GM21576 (cell line): ENCODE data around the gene HDLBP.
"Not testable (repeated sequence)": the region's sequence is repeated elsewhere in the genome, so short reads cannot be mapped to it uniquely, and the experiment has no call there.

Experiments
- ATAC-seq: cut with Tn5 transposase; IDR thresholded peaks from one replicate; pipeline ENCODE4 v1.9.1; 2021; ENCODE audit warnings: mild to moderate bottlenecking, moderate library complexity; ENCODE audit not compliant: unreplicated experiment

The HDLBP gene

DNA sequence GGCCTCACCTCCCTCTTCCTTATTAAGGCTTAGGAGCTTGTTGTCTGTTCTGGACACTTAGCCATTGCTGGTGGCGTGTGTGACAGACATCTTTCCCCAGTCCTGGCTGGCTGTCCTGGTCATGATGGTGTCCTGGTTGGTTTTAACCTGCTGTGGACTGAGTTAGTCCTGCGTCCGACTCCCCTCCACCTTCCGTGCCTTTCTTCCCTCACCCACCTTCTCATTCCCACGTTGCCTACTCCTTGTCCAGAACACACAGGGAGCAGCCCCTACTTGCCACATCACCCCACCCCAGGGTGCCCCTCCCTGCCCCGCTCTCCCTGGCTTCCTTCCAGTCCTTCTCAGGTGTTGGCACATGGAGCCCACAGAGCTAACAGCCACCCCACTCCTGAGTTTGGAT is 117.5 kb downstream of the HDLBP start:
- no peak for ATAC-seq

DNA sequence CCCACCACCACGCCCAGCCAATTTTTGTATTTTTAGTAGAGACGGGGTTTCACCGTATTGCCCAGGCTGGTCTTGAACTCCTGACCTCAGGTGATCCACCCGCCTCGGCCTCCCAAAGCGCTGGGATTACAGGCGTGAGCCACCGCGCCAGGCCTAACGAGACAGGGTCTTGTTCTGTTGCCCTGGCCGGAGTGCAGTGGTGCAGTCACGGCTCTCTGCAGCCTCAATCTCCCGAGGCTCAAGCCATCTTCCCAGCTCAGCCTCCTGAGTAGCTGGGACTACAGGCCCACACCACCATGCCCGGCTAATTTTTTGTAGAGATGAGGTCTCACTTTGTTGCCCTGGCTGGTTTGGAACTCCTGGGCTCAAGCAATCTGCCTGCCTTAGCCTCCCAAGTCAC is 118.2 kb downstream of the HDLBP start:
- not testable (repeated sequence) for ATAC-seq

DNA sequence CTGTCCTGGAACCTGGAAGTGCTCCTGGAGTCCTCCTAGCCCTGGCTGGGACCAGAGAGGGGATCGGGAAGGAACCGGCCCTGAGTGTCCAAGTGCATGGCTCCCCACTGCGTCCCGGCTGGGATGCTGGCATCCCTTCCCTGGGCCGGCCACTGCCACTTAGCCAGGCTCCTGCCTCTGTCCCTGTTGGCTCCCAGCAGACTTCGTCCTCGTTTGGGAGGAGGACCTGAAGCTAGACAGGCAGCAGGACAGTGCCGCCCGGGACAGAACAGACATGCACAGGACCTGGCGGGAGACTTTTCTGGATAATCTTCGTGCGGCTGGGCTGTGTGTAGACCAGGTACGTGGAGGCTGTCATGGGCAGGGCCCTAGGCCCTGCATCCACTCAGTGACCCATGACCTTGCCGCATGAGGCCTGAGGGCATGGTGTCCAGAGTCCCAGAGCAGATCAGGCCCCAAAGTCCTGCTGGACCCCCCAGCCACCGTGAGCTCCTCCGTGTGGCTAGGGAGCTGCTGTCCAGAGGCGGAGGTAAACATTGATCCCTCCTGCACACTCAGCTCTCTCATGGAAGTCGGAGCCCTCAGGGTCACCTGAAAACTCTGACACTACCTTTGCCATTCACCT is 119.9 kb downstream of the HDLBP start:
- ATAC-seq = no peak

DNA sequence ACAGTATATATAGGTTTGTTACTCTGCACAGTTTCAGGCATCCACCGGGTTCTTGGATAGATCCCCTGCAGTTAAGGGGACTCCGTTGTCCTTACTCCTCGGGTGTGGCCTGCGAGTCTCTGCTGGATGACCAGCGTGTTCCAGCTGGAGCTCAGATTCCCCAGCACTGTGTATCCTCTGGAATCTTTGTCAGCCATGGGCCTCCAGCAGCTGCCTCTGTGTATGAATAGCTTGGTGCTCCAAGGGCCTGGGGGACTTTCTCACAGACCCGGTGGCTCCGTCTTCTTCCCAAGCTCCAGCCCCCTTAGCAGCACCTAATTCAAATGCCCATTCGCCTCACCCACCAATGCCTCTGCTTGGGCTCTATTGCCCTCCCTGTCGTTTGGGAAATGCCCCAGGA is 120.7 kb downstream of the HDLBP start:
- no peak for ATAC-seq

DNA sequence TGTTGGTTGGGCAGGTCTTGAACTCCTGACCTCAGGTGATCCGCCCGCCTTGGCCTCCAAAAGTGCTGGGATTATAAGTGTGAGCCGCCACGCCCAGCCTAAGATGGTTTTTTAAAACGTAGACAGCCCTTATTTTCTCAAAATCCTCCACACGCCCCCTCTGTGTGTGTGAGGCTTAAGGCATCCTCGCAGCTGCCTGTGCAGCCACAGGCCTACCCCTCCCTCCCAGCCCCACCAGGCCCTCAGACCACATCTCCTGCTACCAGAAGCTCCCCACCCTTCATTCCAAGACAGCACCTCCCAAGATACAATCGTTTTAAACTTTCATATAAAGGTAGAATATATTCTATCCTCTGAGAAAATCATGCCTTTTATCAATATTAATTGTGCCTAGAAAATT is 122.2 kb downstream of the HDLBP start:
- no peak for ATAC-seq

DNA sequence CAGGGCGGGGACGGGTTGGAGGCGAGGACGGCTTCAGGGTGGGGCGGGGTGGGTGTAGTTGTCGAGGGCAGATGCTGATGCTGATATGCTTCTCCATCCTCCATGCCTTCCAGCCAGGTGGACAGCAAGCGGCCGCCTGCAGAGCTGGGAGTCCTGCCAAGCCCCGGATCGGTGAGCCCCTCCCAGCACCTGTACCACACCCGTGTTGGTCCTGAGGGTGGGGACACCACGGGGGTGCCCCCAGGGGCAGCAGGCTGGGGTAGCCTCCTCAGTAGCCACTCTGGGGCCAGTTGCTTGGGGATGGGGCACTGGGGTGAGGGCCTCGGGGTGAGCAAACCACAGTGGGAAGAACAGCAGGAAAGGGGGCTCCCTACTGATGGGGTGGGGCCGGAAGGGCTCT is 124.4 kb downstream of the HDLBP start:
- no peak for ATAC-seq

DNA sequence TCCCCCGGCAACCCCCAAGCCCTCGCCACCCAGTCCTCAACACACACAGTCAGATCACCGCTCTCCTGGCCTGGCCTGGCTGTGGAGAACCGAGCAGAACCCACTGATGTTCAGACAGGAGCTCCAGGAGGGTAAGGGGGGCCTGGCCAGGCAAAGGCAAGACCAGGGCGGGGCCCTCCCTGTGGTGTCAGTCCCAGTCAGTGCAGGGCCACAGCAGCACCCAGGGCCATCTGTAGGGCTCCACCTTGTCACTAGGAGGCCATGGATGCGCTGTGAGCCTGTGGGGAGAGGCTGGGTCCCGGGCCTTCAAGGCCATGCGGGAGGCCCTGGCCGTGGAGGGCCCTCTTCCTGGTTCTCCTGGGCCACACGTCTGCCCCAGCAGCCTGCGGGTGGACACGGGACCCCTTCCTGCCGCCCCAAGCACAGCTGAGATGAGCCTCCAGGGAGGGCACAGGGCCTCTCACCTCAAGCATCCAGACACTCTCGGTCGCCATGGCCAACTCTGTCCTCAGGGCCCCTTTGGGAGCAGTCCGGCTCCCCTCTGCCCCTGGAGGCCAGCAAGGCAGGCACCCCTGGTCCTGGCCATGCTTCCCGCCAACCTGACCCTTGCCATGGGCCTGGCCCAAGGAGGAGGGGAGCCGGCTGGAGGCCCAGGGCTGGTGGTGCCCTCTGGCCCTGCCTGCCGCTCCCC is 125.0 kb downstream of the HDLBP start:
- ATAC-seq = no peak

DNA sequence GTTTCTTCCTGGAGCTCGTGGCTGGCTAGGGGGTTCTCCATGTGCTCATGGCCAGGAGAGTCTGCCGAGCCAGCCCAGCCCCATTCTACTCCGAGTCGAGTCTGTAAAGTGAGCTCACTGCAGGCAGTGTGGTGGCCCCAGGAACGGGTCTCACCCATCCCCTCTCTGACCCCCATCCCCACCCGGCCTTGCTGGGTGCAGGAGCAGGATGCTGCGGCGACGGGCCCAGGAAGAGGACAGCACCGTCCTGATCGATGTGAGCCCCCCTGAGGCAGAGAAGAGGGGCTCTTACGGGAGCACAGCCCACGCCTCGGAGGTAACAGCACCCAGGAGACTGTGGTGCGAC is 125.6 kb downstream of the HDLBP start:
- no peak for ATAC-seq

DNA sequence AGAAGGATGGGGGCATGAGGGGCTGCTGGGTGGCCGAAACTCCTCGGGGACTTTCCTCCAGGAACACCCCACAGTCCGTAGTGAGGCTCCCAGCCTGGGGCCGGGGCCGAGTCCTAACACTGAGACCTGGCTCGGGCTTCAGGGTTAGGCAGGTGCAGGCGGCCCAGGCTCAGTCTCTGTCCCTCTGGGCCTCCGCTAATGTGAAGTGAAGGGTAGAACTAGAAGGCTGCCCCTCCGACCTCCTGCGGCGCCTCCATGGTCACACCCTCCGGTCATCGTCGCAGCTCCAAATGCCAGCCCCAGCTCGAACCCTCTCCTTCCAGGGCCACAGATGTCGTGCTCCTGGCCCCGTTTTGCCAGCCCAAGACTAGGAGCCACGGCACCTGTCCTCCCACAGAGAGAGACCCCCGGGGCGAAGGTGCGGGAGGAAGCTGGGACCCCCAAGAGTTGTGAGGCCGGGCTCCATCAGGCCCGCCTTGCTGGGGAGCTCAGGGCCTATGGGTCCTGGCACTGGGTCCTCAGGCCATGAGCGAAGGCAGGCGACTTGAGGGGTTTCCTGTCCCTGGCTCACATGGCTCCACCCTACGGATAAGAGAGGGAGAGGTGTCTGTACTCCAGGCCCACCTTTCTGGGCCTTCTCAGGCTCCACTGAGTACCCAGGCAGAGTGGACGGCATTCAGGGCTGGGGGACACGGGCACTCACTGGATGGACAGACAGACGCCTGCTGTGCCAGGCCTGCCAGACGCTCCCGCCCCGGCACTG is 126.2 kb downstream of the HDLBP start:
- ATAC-seq = no peak

DNA sequence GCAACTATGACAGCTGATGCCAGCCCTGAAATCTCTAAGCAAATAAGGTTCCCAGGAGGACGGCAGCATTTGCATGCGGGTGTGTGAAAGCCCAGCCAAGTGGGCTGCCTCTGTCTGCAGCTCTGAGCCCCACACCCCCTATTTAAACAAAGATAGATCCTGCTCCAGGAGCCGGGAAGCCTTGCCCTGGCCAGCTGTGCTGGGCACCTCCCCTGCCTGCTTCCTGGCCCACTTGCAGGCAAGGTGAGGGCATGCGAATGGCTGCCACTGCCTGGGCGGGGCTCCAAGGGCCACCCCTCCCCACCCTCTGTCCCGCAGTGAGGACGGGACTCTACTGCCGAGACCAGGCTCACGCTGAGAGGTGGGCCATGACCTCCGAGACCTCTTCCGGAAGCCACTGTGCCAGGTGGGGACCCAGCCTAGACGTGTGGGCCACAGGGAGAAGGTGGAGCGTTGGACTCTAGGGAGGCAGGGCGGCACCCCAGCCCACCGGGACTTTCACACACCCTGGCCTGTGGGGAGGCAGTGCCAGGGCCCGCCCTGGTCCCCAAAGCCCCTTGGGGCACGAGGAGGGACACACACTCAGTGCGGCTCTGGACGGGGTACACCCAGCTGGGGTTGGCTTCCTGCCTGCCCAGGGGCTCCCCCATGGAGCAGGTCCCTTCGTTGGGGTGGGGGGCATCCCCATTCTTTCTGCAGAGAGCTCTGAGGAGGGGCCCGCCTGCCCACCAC is 126.9 kb downstream of the HDLBP start, which contains the start of gene ANO7:
Gene ANO7 (plus strand): TSS at position 317 of the 732 bp plus-strand sequence. CDS start 1,387 bp downstream, outside the sequence.
- no peak for ATAC-seq

DNA sequence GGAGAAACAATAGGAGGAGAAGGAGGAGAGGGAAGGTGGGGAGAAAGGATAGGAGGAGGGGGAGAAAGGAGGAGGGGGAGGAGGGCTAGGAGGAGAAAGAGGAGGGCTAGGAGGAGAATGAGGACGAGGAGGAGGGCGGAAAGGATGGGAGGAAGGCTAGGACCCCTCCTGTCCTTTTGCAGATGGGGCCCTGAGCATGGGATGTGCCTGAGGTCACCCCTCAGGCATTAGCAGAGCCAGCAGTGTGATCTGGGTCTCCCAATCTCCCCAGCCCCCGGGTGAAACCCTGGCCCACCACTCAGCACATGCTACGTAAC is 127.6 kb downstream of the HDLBP start:
- no peak for ATAC-seq

DNA sequence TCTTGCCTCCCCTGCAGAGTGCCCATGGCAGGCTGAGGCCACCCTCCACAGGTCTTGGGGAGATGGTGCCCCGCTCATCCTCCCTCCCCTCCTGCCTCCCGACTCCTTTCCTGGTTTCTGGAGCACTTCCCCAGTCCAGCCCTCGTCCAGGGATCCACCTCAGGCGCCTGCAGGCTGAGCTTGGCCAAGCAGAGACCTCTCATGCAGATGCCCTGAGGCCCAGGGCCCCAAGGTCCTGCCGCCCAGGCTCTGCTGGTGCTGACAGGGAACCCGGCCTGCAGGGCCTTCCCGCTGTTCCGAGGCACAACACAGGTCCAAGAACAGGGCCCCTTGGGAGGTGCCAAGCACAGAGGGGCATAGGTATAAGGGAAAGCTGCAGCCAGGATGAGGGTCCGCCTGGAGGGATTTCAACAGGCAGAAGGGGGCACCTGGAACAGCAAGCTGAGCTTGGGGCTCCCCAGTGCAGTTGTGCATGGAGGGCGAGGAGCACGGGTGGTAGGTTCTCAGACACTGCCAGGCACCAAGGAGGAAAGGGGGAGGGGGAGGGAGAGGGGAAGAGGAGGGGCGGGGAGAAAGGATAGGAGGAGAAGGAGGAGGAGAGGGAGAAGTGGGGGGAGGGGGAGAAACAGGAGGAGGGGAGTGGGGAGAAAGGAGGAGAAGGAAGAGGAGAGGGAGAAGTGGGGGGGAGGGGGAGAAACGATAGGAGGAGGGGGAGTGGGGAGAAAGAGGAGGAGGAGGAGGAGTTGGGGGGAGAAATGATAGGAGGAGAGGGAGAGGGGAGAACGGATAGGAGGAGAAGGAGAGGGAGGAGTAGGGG is 128.2 kb downstream of the HDLBP start:
- no peak for ATAC-seq

DNA sequence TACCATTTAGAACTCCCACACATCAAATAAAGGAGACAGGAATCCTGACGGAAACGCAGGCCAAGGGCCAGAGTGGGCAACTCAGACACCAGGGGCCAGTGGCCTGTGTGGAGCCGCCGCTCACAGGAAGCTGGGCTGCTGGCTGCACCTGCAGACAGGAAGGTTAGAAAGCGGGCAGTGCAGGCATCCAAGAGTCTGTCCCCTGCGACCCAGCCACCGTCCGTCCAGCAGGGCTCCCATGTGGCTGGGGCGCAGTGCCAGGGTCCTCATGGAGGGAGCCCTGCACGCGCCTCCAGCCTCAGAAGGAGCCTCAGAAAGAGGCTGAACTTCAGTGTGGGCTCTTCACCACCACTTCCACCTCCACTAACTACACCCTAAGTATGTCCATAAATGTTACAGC is 129.5 kb downstream of the HDLBP start:
- no peak for ATAC-seq

DNA sequence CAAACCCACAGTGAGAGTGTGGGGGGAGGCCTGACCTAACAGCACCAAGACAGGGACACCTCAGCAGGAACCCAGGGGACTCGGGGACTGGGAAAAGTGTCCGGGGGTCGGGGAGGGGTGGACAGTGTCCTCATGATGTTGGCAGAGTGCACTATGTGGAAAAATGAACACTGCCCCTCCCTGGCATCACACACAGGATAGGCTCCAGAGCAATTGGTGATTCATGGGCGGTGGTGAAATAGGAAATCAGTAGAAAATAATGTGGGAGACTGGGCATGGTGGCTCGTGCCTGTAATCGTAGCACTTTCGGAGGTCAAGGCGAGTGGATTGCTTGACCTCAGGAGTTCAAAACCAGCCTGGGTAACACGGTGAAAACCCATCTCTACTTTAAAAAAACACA is 130.6 kb downstream of the HDLBP start:
- no peak for ATAC-seq

DNA sequence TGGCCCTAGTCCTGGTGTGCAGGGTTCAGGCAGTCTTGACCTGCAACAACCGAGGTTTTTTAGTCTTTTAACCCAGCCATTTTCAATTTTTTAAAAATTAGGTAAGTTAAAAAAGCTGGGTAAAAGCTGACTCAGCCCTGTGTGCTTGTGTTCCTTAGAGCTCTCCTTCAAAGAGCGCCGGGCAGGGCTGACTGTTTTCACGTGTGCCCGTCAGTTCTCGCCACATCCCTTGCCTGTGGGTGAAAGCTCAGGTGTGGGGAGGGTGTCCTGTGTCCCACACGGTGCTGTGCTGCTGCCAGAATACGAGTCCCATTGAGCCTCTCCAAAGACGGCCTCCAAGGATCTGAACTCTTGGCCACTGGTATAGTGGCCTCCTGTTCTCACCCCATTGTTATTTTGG is 132.3 kb downstream of the HDLBP start:
- no peak for ATAC-seq

DNA sequence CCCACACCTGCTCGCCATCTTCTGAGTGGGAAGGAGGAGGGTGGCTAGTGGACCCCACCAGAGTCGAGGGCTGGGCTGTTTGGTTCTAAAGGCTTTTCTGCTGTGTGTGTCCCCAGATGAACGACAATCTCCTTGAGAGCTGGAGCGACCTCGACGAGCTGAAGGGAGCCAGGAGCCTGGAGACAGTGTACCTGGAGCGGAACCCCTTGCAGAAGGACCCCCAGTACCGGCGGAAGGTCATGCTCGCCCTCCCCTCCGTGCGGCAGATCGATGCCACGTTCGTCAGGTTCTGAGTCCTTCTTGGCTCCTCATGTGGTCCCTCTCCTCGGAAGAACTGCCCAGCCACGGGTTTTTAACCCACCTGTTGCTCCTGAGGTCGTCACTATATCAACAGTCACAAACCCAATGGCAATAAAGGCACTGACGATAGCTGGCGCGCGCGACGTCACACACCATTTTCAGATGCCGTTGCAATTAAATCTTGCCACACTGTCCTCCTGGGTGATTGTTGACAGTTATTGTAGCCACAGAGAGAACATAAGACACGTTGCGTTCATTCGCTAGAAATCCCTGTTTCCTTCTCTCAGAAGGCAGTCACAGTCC is 132.8 kb downstream of the HDLBP start:
- ATAC-seq = no peak

DNA sequence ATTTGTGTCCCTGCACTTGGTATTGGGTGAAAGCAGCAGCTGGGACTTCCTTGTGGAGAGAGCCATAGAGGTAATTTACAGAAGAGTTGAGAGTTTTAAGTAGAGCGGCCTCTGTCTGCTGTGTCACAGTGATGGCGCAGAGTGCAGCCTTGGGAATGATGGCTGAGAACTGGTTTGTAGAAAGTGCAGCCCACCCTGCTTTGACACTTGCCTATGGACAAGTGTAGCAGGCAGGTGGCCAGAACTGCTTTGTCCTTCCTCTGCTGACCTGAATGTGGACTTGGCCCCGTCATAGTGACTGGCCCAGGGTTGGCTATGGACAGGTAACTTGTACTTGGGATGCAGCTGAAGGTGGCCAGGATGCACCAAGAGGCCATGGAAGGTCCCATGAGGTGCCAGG is 133.3 kb downstream of the HDLBP start:
- no peak for ATAC-seq

DNA sequence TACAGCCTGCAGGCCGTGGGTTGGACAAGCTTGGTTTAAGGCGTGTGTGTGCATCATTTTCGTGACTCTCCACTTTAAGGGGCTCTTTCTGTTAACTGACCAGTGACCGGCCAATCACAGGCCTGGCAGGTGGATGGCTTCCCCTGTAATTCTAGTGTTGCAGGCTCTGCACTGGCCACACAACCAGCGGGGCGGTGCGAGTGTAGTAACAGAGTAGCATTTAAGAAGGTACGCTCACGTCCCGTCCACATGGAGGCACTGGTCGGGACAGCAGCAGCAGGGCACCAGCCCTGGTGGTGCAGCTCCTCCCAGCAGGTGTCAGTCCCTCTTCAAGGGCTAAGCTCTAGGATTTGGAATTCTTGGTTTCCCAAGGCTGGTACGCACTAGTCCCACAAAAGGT is 135.0 kb downstream of the HDLBP start:
- no peak for ATAC-seq

DNA sequence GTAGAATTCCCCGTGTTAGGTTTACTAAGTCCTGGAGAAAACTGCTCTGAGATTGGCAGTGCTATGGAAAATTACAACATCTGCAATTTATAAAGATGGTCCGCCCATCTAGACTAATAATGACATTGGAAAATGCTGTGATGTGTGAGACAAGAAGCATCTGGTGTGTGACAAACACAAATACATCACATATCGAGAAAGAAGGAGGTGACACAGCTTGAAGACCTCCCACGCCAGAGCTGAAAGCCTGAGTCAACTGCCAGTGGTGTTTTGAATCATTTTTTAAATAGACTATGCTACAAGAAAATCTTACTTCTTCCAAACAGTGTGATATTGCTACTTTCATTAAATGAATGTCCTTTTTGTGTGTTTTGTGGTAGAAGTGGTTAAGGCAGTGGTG is 135.6 kb downstream of the HDLBP start:
- ATAC-seq = no peak

DNA sequence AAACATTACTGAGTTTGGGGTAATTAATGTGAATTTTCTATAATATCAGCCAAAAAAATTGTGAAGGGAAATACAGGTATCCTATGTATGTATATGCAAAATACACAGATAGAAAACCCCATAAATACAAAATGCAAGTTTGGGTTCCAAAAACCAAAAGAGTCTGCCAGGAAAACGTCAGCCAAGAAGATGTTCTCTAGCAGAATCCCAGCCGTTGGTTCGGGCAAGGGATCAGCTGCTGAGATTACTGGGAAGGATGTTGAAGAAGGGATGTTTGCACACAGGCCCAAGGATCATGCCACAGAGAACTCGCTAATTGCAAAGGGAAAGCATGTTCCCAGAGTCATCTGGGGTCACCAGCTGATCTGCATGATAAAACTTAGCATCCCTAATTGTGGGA is 136.5 kb downstream of the HDLBP start:
- ATAC-seq = no peak
